Islet precursor cell (in vitro differentiated cells): ENCODE measurements around the gene ADH4.

Experiments
- DNase-seq: peaks from one replicate; pipeline ENCODE4 v3.0.0-alpha.2; 2018

Gene ADH4

GRCh38 chr4:99078931-99079624 is 65.0 kb downstream of the ADH4 start:
- DNase-seq = no peak

- DNase-seq = no peak
Measured at GRCh38 chr4:99078336-99078735, 65.8 kb downstream of the ADH4 start.

GRCh38 chr4:99077177-99077576 is 66.9 kb downstream of the ADH4 start:
- DNase-seq = no peak

GRCh38 chr4:99076292-99076976 is 67.7 kb downstream of the ADH4 start:
- DNase-seq = no peak

GRCh38 chr4:99074816-99075215 is 69.3 kb downstream of the ADH4 start:
- DNase-seq = no peak
